ENCODE results near the gene CD53. TPM values are rescaled to one million over a fixed set of nuclear protein-coding genes. Genes with fewer than 3 reads are reported as not detected.

The CD53 gene
- total RNA-seq, 1 experiment from 2014 or later, result not detected

DNA sequence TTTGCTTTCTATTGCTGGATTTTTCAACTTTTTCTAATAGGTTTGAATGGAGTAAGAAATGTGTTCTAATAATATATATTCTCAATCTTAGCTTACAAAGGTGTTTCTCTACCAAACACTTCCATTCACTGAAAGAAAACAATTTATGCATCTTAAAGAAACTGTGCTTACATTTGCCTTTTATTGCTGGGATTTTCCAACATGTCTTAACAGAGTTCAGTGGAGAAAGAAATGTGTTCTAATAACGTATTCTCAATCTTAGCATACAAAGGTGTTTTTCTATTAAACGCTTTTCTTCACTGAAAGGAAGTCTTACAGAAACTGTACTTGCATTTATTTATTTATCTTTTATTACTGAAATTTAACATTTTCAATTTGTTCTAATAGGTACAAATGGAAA lies 5.6 kb downstream of the CD53 start:
- TF ChIP-seq, protein P1, sequence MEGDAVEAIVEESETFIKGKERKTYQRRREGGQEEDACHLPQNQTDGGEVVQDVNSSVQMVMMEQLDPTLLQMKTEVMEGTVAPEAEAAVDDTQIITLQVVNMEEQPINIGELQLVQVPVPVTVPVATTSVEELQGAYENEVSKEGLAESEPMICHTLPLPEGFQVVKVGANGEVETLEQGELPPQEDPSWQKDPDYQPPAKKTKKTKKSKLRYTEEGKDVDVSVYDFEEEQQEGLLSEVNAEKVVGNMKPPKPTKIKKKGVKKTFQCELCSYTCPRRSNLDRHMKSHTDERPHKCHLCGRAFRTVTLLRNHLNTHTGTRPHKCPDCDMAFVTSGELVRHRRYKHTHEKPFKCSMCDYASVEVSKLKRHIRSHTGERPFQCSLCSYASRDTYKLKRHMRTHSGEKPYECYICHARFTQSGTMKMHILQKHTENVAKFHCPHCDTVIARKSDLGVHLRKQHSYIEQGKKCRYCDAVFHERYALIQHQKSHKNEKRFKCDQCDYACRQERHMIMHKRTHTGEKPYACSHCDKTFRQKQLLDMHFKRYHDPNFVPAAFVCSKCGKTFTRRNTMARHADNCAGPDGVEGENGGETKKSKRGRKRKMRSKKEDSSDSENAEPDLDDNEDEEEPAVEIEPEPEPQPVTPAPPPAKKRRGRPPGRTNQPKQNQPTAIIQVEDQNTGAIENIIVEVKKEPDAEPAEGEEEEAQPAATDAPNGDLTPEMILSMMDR (IDR thresholded peaks at IDR 0.05; ENCODE audit: insufficient read depth in 1 of 2, low read depth in 1 of 2, low read length in 1 of 2, severe bottlenecking in 1 of 2, unreplicated experiment in 1 of 2), result no peak
- Mint-ChIP-seq H3K4me1 (ENCODE audit: low read depth, unreplicated experiment) (no peaks in the 10 kb centered on the region), H3K36me3 (ENCODE audit: insufficient read depth, unreplicated experiment) (no peaks in the 10 kb centered on the region), H3K27me3 (ENCODE audit: insufficient read depth, unreplicated experiment) (no peaks in the 10 kb centered on the region), H3K4me3 (ENCODE audit: unreplicated experiment) (no peak overlapping the region), H3K27ac (ENCODE audit: unreplicated experiment) (no peak overlapping the region), H3K9me3 (ENCODE audit: unreplicated experiment) (no peaks in the 10 kb centered on the region)
- ChIA-PET CTCF (no interaction called here), POLR2A (no interaction called here)
- H3K27me3 ChIP-seq (replicated peaks; ENCODE audit: control insufficient read depth, insufficient read depth, low read length), result no peaks in the 10 kb centered on the region
- no peaks in the 10 kb centered on the region for H3K4me1 ChIP-seq
- no peak overlapping the region for H3K4me3 ChIP-seq (ENCODE audit: low read depth, low read length)
- H3K36me3 ChIP-seq (ENCODE audit: control insufficient read depth, insufficient read depth, low read length), result no peaks in the 10 kb centered on the region
- BruUV-seq (replicated peaks), result no TSS peak
- intact Hi-C loops (cut with micrococcal nuclease; ENCODE audit: unreplicated experiment), result no loop called here
- no peak for DNase-seq
- H3K9me3 ChIP-seq, result no peaks in the 10 kb centered on the region

DNA sequence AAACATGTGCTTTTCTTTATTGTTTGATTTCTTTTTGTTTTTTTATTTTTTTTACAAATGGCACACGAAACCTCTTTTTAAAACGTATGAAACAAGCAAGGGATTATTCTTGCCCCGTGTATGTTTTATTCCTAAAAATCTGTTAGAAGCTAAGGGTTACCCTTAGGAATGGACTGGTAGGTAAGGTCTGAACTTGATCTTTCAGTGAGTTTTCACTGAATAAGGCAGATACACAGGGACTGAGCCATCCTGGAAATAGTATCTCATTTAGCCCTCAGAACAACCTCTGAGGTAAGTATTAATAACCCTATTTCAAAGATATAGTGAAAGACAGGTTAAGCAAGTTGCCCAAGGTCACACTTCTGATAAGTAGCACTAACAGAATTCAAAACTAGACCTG lies 6.0 kb downstream of the CD53 start:
- H3K27ac Mint-ChIP-seq (ENCODE audit: unreplicated experiment), result no peak overlapping the region
- no peak for DNase-seq
- H3K4me1 Mint-ChIP-seq (ENCODE audit: low read depth, unreplicated experiment), result no peaks in the 10 kb centered on the region
- H3K4me1 ChIP-seq, result no peaks in the 10 kb centered on the region
- H3K36me3 Mint-ChIP-seq (ENCODE audit: insufficient read depth, unreplicated experiment), result no peaks in the 10 kb centered on the region
- no peaks in the 10 kb centered on the region for H3K9me3 ChIP-seq
- no peak overlapping the region for H3K4me3 ChIP-seq (ENCODE audit: low read depth, low read length)
- no TSS peak for BruUV-seq (replicated peaks)
- H3K27me3 ChIP-seq (replicated peaks; ENCODE audit: control insufficient read depth, insufficient read depth, low read length), result no peaks in the 10 kb centered on the region
- no peak overlapping the region for H3K4me3 Mint-ChIP-seq (ENCODE audit: unreplicated experiment)
- H3K9me3 Mint-ChIP-seq (ENCODE audit: unreplicated experiment), result no peaks in the 10 kb centered on the region
- H3K36me3 ChIP-seq (ENCODE audit: control insufficient read depth, insufficient read depth, low read length), result no peaks in the 10 kb centered on the region
- TF ChIP-seq, protein P1 (IDR thresholded peaks at IDR 0.05; ENCODE audit: insufficient read depth in 1 of 2, low read depth in 1 of 2, low read length in 1 of 2, severe bottlenecking in 1 of 2, unreplicated experiment in 1 of 2), result no peak
- CTCF ChIA-PET, result no interaction called here
- POLR2A ChIA-PET, result no interaction called here
- intact Hi-C loops (cut with micrococcal nuclease; ENCODE audit: unreplicated experiment), result no loop called here
- no peaks in the 10 kb centered on the region for H3K27me3 Mint-ChIP-seq (ENCODE audit: insufficient read depth, unreplicated experiment)

DNA sequence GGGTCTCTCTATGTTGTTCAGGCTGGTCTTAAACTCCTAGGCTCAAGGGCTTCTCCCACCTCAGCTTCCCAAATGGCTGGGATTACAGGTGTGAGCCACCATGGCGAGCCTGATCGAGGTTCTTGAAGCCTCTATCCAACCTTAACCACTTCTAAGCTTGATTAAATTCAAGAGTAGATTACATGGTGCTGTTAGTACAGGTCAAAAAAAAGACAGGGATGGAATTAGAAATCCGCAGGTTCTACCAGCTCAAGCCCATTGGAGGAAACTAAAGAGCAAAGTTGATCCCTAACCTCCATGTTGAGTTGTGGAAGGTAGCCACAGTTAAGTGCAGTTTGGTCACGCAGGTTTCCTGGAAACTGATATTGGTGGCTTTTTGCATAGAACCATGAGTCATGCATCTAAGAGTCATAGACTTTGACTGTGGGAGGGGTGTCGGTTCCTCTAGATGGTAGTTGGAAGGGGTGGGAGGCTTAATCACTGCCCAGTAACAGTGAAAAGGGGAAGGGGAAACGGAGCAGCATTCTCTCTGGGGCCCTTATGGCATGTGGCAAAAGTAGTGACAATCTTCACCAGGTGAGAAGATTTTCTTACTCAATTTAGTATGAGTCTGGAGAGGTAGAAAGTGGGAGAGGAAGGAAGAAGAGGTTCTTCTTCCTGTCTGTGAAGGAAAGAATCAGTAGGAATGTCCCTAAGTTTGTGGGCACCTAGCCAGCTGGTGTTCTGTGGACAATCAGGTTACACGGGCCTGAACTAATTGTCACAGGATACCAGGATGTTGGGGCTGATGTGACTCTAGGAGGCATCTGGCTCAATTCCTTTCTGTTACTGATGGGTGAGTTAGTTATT lies 7.0 kb downstream of the CD53 start:
- intact Hi-C loops (cut with micrococcal nuclease; ENCODE audit: unreplicated experiment), result no loop called here
- TF ChIP-seq, protein P1 (IDR thresholded peaks at IDR 0.05; ENCODE audit: insufficient read depth in 1 of 2, low read depth in 1 of 2, low read length in 1 of 2, severe bottlenecking in 1 of 2, unreplicated experiment in 1 of 2), result no peak
- Histone ChIP-seq H3K27me3 (replicated peaks; ENCODE audit: control insufficient read depth, insufficient read depth, low read length) (no peaks in the 10 kb centered on the region), H3K9me3 (no peaks in the 10 kb centered on the region), H3K4me1 (no peaks in the 10 kb centered on the region), H3K4me3 (ENCODE audit: low read depth, low read length) (no peak overlapping the region), H3K36me3 (ENCODE audit: control insufficient read depth, insufficient read depth, low read length) (no peaks in the 10 kb centered on the region)
- Mint-ChIP-seq H3K4me3 (ENCODE audit: unreplicated experiment) (no peak overlapping the region), H3K27ac (ENCODE audit: unreplicated experiment) (no peak overlapping the region), H3K4me1 (ENCODE audit: low read depth, unreplicated experiment) (no peaks in the 10 kb centered on the region), H3K27me3 (ENCODE audit: insufficient read depth, unreplicated experiment) (peaks cover 3% of the 10 kb centered on the region), H3K36me3 (ENCODE audit: insufficient read depth, unreplicated experiment) (no peaks in the 10 kb centered on the region), H3K9me3 (ENCODE audit: unreplicated experiment) (no peaks in the 10 kb centered on the region)
- no peak for DNase-seq
- no TSS peak for BruUV-seq (replicated peaks)
- CTCF ChIA-PET, result no interaction called here
- POLR2A ChIA-PET, result no interaction called here
